ENCODE data around the gene PDE4B. TPM values are rescaled to one million over a fixed set of nuclear protein-coding genes. Genes with fewer than 3 reads are reported as not detected.
"Not testable (repeated sequence)": the region's sequence is repeated elsewhere in the genome, so short reads cannot be mapped to it uniquely, and the experiment has no call there.

Gene PDE4B
- total RNA-seq, 2 donors from 2014 or later, result 18.1 to 55.4 TPM

- WGBS, result 60% methylated on average over 1 of the region's 1 CpG
- Histone ChIP-seq H3K36me3 (no peaks in the 10 kb centered on the region), H3K9me3 (no peaks in the 10 kb centered on the region), H3K4me1 (replicated peaks) (no peaks in the 10 kb centered on the region), H3K27ac (no peak overlapping the region), H3K27me3 (replicated peaks; ENCODE audit: insufficient read depth) (no peaks in the 10 kb centered on the region), H3K4me3 (no peak overlapping the region)
- intact Hi-C loops (cut with DNase I), result no loop called here
- TF ChIP-seq POLR2AphosphoS5 (IDR thresholded peaks at IDR 0.05), result no peak
- TF ChIP-seq CTCF (IDR thresholded peaks at IDR 0.05), result no peak
- no peak for TF ChIP-seq POLR2A (IDR thresholded peaks at IDR 0.05)
- DNase-seq (ENCODE audit: low spot score), result no peak
Observed at GRCh38 chr1:66000033-66000637, 207.4 kb downstream of the PDE4B start.

- Histone ChIP-seq H3K27me3 (replicated peaks; ENCODE audit: insufficient read depth) (no peaks in the 10 kb centered on the region), H3K9me3 (no peaks in the 10 kb centered on the region), H3K4me1 (replicated peaks) (no peaks in the 10 kb centered on the region), H3K4me3 (no peak overlapping the region), H3K36me3 (no peaks in the 10 kb centered on the region), H3K27ac (no peak overlapping the region)
- no peak for DNase-seq (ENCODE audit: low spot score)
- intact Hi-C loops (cut with DNase I), result no loop called here
- WGBS, result 18% methylated on average over 1 of the region's 1 CpG
- no peak for TF ChIP-seq CTCF (IDR thresholded peaks at IDR 0.05)
- no peak for TF ChIP-seq POLR2AphosphoS5 (IDR thresholded peaks at IDR 0.05)
- no peak for TF ChIP-seq POLR2A (IDR thresholded peaks at IDR 0.05)
Observed at GRCh38 chr1:66003690-66004089, 211.0 kb downstream of the PDE4B start.

GRCh38 chr1:66006534-66006933, 213.8 kb downstream of the PDE4B start:
- intact Hi-C loops (cut with DNase I); H3K4me1 ChIP-seq (replicated peaks); H3K9me3 ChIP-seq; DNase-seq (ENCODE audit: low spot score); H3K4me3 ChIP-seq; H3K36me3 ChIP-seq; H3K27me3 ChIP-seq (replicated peaks; ENCODE audit: insufficient read depth); H3K27ac ChIP-seq: not testable (repeated sequence)
- 83% methylated on average over 3 of the region's 3 CpGs for WGBS

GRCh38 chr1:66012106-66012784, 219.6 kb downstream of the PDE4B start:
- no peak overlapping the region for H3K4me3 ChIP-seq
- intact Hi-C loops (cut with DNase I), result no loop called here
- WGBS, result 45% methylated on average over 3 of the region's 3 CpGs

GRCh38 chr1:66013371-66013770, 220.7 kb downstream of the PDE4B start:
- DNase-seq (ENCODE audit: low spot score), result no peak
- TF ChIP-seq CTCF (IDR thresholded peaks at IDR 0.05), result no peak
- TF ChIP-seq POLR2A (IDR thresholded peaks at IDR 0.05), result no peak
- no peak for TF ChIP-seq POLR2AphosphoS5 (IDR thresholded peaks at IDR 0.05)
- Histone ChIP-seq H3K27me3 (replicated peaks; ENCODE audit: insufficient read depth) (no peaks in the 10 kb centered on the region), H3K27ac (no peak overlapping the region), H3K4me1 (replicated peaks) (no peaks in the 10 kb centered on the region), H3K4me3 (no peak overlapping the region), H3K36me3 (no peaks in the 10 kb centered on the region), H3K9me3 (no peaks in the 10 kb centered on the region)
- WGBS, result 80% methylated on average over 3 of the region's 3 CpGs
- intact Hi-C loops (cut with DNase I), result no loop called here

More at GRCh38 chr1:66012106-66012784, 219.6 kb downstream of the PDE4B start:
- Histone ChIP-seq H3K4me1 (replicated peaks) (no peaks in the 10 kb centered on the region), H3K27ac (no peak overlapping the region), H3K9me3 (no peaks in the 10 kb centered on the region), H3K36me3 (no peaks in the 10 kb centered on the region), H3K27me3 (replicated peaks; ENCODE audit: insufficient read depth) (no peaks in the 10 kb centered on the region)
- TF ChIP-seq POLR2A (IDR thresholded peaks at IDR 0.05), result no peak
- no peak for TF ChIP-seq POLR2AphosphoS5 (IDR thresholded peaks at IDR 0.05)
- TF ChIP-seq CTCF (IDR thresholded peaks at IDR 0.05), result no peak
- DNase-seq (ENCODE audit: low spot score), result no peak
